NCI-H1417 (cell line): ENCODE results near the gene MRGPRE.

Experiments used
- DNase-seq, 3 experiments: peaks; one replicate each; lab custom pipeline; 2025; lab: John Stamatoyannopoulos, UW

The MRGPRE gene

GRCh38 chr11:3226846-3227567, 5.2 kb downstream of the MRGPRE start:
- DNase-seq = no peak

GRCh38 chr11:3225826-3226750, 6.1 kb downstream of the MRGPRE start:
- DNase-seq = no peak

GRCh38 chr11:3225159-3225758, 7.0 kb downstream of the MRGPRE start:
- no peak for DNase-seq

DNA sequence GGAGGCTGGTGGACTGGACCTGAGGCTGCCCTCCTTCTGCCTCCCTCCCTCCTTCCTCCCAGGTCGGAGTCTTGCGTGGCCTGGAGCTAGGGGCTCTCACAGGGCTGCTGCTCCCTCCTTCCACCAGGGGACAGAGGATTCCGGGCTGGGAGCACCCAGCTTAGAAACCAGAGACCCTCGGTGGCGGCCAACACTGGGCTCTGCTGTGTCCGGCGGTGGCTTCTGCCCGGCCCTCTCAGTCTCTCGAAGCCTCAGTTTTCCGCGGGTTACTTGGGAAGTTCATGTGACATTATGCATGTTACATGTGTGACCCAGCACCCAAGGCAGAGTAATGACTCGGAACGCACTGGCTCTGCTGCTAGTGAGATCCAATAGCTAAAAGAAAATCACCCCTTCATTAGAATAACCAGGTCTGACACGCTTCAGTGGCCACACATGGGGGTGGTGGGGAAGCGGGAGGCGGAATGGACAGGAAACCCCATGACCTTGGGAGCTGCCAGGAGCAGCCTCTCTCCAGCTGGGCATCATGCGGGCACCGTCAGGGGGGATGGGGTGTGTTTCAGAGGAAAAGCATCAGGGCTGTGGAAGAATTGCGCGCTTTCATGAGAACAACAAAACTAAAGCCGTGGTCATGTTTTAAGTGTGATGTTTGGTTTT, 7.7 kb downstream of the MRGPRE start:
- peak in 1 of 3 experiments; percentile 18 for DNase-seq

DNA sequence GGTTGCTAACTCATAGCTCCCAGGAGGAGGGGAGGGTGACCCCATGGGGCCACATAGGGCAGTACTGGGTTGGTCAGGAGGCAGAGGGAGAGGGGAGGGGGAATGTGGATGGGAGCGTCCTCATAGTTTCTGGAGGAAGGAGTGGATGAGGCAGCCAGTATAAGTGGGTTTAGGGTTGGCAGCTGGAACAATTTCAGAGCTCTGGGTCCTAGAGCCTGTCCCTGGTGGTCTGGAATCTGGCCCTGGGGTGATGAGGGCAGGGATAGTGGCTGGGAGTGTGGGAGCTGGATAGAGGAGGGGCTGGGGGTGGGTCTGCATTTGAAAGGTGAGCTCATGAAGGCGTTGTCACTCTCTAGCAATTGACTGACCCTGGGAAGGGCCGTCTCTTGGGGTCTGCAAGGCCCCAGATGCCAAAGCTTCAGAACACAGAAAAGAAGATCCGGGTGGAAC, 8.3 kb downstream of the MRGPRE start:
- no peak for DNase-seq

DNA sequence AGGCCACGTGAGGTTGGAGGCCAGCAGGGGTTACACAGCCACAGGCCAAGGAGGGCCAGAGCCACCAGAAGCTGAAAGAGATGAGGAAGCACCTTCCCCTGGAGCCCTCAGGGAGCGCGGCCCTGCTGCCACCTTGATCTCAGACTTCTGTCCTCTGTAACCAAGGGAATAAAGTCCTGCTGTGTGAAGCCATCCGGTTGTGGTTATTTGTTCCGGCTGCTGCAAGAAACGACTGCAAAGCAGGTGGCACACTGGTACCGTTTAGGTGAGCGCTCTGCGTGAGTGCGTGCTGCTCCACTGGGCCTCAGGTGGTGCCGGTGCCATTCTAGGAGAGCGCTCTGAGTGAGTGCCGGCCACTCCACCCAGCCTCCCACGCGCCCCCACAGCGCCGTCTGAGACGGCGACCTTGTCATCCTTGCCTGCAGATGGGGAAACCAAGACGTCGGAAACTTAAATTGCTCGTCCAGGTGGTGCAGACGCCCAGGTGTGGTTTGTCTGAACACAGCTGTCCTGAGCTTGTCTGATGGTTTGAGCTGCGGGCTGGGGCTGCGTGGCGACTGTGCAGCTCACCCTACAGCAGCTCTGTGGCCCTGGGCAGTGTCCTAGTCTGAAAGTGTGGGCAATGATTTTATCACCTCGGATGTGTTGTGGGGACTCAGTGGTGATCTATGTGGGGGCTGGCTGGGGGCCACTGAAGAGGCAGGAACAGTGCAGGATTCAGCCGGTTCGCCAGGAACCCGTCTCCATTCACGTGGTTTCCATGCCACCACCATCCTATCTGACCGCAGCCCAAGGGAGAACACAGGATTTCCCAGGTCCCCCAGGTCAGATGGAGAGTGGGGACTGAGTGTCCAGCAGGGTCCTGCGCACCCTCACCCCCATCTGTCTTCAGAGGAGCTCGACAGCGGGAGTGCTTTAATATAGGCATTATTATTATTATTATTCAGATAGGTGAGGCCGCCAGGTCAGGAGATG, 9.0 kb downstream of the MRGPRE start:
- DNase-seq = peak in 2 of 3 experiments; percentile 41 to 44

DNA sequence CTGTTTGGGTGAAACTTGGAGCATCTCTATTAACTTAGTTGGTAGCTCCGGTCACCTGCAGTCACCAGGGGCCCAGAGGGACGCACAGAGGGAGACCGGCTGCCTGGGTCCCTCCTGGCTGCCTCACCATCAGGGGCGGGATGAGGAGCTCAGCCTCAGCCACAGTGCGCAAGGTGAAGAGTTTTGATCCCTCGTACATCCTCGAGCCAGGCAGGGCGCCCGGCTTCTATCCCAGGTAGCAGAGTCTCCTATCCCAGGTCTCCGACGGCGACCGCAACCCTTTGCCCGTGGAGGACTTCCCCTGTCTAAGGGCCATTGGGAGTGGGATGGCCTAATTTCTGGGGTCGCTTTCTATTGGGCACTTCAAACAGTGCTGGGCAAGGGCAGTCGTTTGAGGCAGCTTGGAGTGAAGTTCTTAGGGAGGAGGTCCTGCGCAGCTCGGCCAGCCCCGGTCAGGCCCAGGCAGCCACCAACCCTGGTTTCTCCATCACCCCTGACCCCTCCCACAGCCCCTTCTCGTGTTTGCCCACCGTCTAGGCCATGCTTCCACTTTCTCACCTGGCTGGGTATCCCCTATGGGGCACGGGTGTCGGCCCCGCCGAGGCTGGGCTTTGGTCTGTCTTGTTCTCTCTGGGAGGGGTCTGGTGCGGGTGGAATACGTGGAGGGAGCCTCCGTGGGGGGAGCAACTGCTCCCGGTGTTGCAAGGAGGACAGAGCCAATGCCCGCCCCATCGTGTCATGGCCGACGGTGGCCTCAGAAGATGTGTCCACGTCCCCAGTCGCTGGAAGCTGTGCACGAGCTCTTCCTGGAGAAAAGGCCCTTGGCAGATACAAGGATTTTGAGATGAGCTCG, 10.0 kb downstream of the MRGPRE start:
- no peak for DNase-seq

DNA sequence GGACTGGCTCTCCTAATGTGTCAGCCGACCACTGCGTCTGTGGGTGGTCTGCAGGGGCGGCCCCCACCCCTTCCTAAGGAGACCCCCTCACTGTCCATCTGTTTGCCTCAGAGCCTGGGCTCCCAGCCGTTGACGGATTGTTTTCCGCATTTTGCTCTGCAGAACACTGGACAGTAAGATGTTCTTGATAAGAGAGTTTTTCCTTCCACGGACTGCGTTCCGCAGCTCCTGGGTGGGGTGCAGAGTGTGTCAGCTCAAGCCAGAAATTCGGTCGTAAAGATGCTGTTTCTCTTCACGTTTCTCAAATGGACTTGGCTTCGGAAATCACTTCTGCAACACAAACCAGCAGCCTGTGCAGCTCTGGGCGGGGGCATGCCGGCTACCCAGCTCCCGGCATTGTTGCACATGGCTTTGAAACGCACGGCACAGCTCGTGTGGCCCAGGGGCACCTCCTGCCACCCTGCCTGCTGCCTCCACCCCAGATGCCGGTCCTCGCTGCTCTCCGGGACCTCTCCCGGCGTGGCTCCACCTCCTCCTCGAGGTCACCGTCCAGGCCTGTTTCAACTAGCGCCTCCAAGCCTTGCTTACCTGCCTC, 10.7 kb downstream of the MRGPRE start:
- DNase-seq = no peak

GRCh38 chr11:3220521-3221407, 11.5 kb downstream of the MRGPRE start:
- no peak for DNase-seq

- no peak for DNase-seq
Measured at GRCh38 chr11:3220101-3220500, 12.1 kb downstream of the MRGPRE start.

GRCh38 chr11:3219281-3219892, 12.8 kb downstream of the MRGPRE start:
- no peak for DNase-seq

DNA sequence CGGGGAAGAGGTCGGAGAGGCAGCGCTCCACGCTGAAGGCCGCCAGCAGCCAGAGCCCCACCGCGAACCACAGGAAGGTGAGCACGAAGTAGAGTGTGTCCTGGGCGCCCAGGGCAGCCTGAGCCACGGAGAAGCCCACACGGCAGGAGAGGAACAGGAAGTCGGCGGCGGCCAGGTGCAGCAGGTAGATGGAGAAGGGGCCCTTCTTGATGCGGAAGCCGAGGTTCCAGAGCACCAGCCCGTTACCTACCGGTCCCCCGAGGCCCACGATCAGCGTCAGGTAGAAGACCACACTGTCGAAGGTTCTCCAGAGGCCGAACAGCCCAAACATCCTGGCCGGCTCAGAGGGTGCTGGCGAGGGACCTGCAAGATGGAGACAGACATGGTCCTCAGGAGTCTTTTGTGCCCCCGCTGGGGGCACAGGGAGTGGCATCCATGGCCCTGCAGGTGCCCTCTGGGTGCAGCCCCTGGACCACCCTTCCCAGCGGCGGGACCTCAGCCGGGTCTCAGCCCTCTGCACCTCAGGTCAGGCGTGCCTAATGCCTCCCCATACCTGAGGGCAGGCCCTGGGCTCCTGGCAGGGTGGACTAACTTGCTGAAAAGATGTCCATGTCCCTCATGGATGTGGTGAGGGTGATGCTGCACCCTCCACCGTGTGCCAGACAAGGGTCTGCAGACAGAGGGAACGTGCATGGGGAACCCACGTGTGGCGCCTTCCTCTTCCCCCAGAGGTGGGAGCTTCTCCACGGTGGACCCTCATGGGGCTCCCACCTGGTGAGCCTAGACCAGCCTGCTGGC, 13.5 kb downstream of the MRGPRE start, which contains the start of gene MRGPRG:
MRGPRG (minus strand) TSS at position 331 of the 798 bp plus-strand sequence; CDS start at position 331, 0 bp downstream.
- no peak for DNase-seq

GRCh38 chr11:3217818-3218482, 14.3 kb downstream of the MRGPRE start:
- no peak for DNase-seq

DNA sequence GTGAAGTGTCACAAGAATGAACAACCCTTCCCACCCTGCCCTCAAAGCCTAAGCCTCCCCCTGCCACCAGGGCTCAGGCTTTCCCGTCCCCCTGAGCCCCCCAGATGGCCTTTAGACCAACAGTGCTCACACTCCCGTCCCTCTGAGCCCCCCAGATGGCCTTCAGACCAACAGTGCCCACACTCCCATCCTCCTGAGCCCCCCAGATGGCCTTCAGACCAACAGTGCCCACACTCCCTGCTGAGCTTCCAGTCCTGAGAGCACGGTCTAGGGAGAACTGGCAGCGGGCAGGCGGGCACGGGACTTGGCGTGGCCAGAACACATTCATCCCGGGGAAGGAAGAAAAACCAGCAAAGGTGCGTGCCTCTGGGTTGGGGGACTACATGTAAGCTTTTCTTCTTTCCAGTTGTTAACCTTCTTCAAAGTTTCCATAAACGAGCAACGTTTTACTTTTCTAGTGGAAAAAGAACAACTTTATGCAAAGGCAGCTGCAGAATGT, 16.1 kb downstream of the MRGPRE start:
- no peak for DNase-seq

DNA sequence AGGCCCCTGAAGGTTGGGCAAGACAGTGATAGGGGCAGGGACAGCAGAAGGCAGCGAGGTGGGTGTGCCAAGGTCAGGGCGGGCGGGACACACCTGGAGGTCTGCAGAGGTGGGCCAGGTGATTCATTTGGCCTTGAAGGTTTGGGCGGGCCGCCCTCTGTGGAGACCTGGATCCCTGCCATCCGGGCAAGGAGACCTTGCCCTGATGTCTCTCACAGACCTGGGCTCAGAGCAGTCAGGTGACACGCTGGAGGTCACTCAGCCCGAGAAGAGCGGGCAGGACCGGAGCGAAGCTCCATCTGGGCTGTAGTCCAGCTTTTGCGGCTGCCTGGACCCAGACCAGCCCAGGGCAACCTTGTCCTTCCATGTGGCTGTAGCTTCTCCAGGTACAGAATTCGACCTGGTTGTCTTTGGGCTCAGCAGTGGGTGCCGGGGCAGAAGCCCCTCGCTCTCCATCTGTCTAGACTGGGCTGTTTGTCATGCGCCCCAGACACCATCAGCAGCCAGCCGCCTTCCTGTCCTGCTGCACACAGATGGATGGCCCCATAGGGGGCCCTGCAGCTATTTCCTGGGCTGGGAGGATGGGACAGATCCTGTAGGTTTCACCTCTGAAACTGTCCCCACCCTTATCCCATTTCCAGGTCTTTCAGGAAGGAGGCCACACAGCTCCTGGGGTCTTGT, 16.7 kb downstream of the MRGPRE start:
- DNase-seq = no peak

- DNase-seq = no peak
Measured at GRCh38 chr11:3214420-3214699, 17.9 kb downstream of the MRGPRE start.
